ENCODE measurements around the gene ANO7.

Gene ANO7

GRCh38 chr2:241230435-241230834 lies 42.0 kb downstream of the ANO7 start:
- no peak for DNase-seq

- no peak for DNase-seq
These were observed 44.5 kb downstream of the ANO7 start for GRCh38 chr2:241232736-241233575.

GRCh38 chr2:241234066-241234790 lies 45.8 kb downstream of the ANO7 start:
- DNase-seq, result no peak

GRCh38 chr2:241234962-241235740 lies 46.7 kb downstream of the ANO7 start:
- no peak for DNase-seq

- no peak for DNase-seq
These were observed 47.5 kb downstream of the ANO7 start for GRCh38 chr2:241235859-241236593.

GRCh38 chr2:241237047-241237446 lies 48.6 kb downstream of the ANO7 start:
- no peak for DNase-seq

- no peak for DNase-seq
These were observed 49.5 kb downstream of the ANO7 start for GRCh38 chr2:241237949-241238371.

GRCh38 chr2:241238693-241239198 lies 50.3 kb downstream of the ANO7 start:
- DNase-seq, result no peak

GRCh38 chr2:241239552-241240202 lies 51.2 kb downstream of the ANO7 start:
- no peak for DNase-seq

- DNase-seq, result no peak
These were observed 52.0 kb downstream of the ANO7 start for GRCh38 chr2:241240320-241241004.

GRCh38 chr2:241241669-241242068 lies 53.2 kb downstream of the ANO7 start:
- no peak for DNase-seq

GRCh38 chr2:241242306-241242705 lies 53.8 kb downstream of the ANO7 start:
- no peak for DNase-seq

GRCh38 chr2:241244368-241244767 lies 55.9 kb downstream of the ANO7 start:
- DNase-seq, result no peak

GRCh38 chr2:241248289-241248688 lies 59.8 kb downstream of the ANO7 start:
- no peak for DNase-seq

GRCh38 chr2:241248897-241249296 lies 60.4 kb downstream of the ANO7 start:
- DNase-seq, result no peak

- DNase-seq, result no peak
These were observed 61.2 kb downstream of the ANO7 start for GRCh38 chr2:241249654-241250053.

- no peak for DNase-seq
These were observed 64.5 kb downstream of the ANO7 start for GRCh38 chr2:241252778-241253475.

- no peak for DNase-seq
These were observed 66.5 kb downstream of the ANO7 start for GRCh38 chr2:241254904-241255351.

- no peak for DNase-seq
These were observed 67.2 kb downstream of the ANO7 start for GRCh38 chr2:241255542-241256167.

- no peak for DNase-seq
These were observed 67.7 kb downstream of the ANO7 start for GRCh38 chr2:241256168-241256545.
